Panc1 (cell line): ENCODE measurements around the gene NOP16.

ENCODE experiments used
- TCF7L2 ChIP-seq: IDR thresholded peaks from 2 replicates; pipeline ENCODE4 v1.6.1; 2011; ENCODE audit warnings: mild to moderate bottlenecking, low read depth, low read length, inconsistent platforms
- TF ChIP-seq, protein P1 (sequence below): fragments of 450-650 bp; IDR thresholded peaks from 2 replicates; pipeline ENCODE4 v1.5.1; 2017; ENCODE audit warnings: mild to moderate bottlenecking
- TF ChIP-seq, protein P2 (sequence below), 2 experiments: IDR thresholded peaks; 2 replicates each; pipeline ENCODE4 v1.6.1; 2011 to 2012; ENCODE audit warnings: low read depth in 2 of 2, control low read depth in 1 of 2, low read length in 1 of 2, mild to moderate bottlenecking in 1 of 2, moderate library complexity in 1 of 2; ENCODE audit not compliant: insufficient read depth in 1 of 2

DNA sequence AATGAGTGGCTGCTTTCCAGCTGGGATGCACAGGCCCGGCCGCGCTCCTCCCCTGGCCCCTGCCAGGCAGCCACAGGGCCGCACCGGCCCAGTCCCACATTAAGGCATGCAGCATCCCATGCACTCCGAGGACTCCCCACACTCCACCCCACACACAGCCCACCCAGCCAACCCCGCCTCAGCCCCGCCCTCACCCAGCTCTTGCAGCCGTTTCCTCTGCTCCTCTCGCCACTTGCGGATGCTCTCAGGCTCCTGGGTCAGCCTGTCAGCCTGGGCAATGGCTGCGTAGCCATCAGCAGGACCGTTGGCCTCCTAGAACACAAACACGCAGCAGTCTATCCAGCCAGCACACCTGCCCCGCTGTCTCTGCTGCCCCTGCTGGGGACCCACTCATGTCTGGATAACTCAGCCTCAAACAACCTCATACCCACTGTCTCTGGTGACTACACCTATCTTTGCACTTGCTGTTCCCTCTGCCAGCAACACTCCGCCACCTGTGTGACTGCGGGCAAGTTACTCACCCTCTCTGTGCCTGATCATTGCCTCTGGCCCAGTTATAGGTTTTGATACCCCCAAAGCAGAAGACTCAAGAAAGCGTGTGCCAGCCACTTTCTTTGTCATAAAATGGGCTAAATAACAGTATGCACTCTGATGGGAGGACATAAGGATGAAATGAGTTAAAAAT lies 9.5 kb upstream of the NOP16 start:
- TF ChIP-seq, protein P1, sequence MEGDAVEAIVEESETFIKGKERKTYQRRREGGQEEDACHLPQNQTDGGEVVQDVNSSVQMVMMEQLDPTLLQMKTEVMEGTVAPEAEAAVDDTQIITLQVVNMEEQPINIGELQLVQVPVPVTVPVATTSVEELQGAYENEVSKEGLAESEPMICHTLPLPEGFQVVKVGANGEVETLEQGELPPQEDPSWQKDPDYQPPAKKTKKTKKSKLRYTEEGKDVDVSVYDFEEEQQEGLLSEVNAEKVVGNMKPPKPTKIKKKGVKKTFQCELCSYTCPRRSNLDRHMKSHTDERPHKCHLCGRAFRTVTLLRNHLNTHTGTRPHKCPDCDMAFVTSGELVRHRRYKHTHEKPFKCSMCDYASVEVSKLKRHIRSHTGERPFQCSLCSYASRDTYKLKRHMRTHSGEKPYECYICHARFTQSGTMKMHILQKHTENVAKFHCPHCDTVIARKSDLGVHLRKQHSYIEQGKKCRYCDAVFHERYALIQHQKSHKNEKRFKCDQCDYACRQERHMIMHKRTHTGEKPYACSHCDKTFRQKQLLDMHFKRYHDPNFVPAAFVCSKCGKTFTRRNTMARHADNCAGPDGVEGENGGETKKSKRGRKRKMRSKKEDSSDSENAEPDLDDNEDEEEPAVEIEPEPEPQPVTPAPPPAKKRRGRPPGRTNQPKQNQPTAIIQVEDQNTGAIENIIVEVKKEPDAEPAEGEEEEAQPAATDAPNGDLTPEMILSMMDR = no peak
- TF ChIP-seq, protein P2, sequence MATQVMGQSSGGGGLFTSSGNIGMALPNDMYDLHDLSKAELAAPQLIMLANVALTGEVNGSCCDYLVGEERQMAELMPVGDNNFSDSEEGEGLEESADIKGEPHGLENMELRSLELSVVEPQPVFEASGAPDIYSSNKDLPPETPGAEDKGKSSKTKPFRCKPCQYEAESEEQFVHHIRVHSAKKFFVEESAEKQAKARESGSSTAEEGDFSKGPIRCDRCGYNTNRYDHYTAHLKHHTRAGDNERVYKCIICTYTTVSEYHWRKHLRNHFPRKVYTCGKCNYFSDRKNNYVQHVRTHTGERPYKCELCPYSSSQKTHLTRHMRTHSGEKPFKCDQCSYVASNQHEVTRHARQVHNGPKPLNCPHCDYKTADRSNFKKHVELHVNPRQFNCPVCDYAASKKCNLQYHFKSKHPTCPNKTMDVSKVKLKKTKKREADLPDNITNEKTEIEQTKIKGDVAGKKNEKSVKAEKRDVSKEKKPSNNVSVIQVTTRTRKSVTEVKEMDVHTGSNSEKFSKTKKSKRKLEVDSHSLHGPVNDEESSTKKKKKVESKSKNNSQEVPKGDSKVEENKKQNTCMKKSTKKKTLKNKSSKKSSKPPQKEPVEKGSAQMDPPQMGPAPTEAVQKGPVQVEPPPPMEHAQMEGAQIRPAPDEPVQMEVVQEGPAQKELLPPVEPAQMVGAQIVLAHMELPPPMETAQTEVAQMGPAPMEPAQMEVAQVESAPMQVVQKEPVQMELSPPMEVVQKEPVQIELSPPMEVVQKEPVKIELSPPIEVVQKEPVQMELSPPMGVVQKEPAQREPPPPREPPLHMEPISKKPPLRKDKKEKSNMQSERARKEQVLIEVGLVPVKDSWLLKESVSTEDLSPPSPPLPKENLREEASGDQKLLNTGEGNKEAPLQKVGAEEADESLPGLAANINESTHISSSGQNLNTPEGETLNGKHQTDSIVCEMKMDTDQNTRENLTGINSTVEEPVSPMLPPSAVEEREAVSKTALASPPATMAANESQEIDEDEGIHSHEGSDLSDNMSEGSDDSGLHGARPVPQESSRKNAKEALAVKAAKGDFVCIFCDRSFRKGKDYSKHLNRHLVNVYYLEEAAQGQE (IDR thresholded peaks at IDR 0.05; ENCODE audit: insufficient read depth in 1 of 2, low read depth in 2 of 2, low read length in 1 of 2) = no peak
- no peak for TF ChIP-seq TCF7L2
